Cardiac fibroblast (primary cell): ENCODE results near the gene RPS28.
A peak's percentile ranks its signal among the peaks of the same experiment; 100 is the strongest.

ENCODE experiments used
- DNase-seq, 2 donors: peaks; one replicate each; pipeline versions ENCODE4 v3.0.0 to v3.0.0-alpha.2; 2010; ENCODE audit warnings: low read depth in 2 of 2
- H3K4me3 ChIP-seq, 2 donors: replicated peaks in 1 of 2; 1 replicate in 1 of 2; 2 replicates in 1 of 2; pipeline ENCODE4 v1.5.1; 2011; ENCODE audit warnings: low read depth in 2 of 2, low read length in 2 of 2, mild to moderate bottlenecking in 2 of 2, moderate library complexity in 1 of 2
- TF ChIP-seq, protein P1 (sequence below): IDR thresholded peaks from one replicate; pipeline ENCODE4 v1.5.1; 2011; ENCODE audit warnings: low read depth, mild to moderate bottlenecking, low read length, inconsistent platforms

The RPS28 gene

GRCh38 chr19:8322638-8322997 lies 1.3 kb downstream of the RPS28 start:
- DNase-seq: no peak
- peak overlapping the region; percentile 98 to 99 for H3K4me3 ChIP-seq
- TF ChIP-seq, protein P1, sequence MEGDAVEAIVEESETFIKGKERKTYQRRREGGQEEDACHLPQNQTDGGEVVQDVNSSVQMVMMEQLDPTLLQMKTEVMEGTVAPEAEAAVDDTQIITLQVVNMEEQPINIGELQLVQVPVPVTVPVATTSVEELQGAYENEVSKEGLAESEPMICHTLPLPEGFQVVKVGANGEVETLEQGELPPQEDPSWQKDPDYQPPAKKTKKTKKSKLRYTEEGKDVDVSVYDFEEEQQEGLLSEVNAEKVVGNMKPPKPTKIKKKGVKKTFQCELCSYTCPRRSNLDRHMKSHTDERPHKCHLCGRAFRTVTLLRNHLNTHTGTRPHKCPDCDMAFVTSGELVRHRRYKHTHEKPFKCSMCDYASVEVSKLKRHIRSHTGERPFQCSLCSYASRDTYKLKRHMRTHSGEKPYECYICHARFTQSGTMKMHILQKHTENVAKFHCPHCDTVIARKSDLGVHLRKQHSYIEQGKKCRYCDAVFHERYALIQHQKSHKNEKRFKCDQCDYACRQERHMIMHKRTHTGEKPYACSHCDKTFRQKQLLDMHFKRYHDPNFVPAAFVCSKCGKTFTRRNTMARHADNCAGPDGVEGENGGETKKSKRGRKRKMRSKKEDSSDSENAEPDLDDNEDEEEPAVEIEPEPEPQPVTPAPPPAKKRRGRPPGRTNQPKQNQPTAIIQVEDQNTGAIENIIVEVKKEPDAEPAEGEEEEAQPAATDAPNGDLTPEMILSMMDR: no peak

DNA sequence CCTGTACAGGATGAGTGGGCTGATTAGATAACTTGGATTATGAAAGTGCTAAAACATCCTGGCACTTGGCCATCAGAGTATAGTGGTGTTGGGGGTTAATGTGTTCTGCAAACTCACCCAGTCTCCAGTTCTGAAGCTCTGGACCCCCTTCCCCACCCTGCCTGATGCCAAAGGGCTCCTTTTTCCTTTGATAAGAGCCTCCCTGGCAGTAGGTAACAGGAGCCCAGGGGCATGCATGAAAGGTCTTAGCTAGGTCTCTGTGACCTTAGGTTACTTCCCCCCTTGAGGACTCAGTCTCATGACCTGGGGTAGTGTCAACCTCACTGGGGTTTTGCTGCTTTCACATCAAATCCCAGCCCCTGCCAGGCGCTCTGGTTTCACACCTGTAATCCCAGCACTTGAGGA lies 2.5 kb downstream of the RPS28 start:
- DNase-seq: no peak
- TF ChIP-seq, protein P1: no peak
- H3K4me3 ChIP-seq: no peak overlapping the region

- TF ChIP-seq, protein P1: no peak
- DNase-seq: no peak
- H3K4me3 ChIP-seq: no peak overlapping the region
Measured at GRCh38 chr19:8324186-8325050, 3.1 kb downstream of the RPS28 start.

DNA sequence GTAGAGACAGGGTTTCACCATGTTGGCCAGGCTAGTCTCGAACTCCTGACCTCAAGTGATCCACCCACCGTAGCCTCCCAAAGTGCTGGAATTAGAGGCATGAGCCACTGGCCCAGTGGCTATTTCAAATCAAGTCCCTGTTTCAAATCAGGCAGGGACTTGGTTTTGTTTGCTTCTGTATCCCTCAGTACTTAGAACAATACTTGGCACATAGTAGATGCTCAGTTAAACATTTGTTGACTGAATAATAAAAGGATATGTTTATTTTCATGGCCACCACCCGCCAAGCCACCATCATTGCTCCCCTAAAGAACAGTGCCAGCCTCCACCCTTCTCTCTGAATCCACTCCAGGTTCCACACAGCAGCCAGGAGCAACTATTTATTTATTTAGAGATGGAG lies 4.2 kb downstream of the RPS28 start:
- no peak for DNase-seq
- no peak overlapping the region for H3K4me3 ChIP-seq
- TF ChIP-seq, protein P1: no peak

- DNase-seq: no peak
- no peak overlapping the region for H3K4me3 ChIP-seq
- TF ChIP-seq, protein P1: no peak
Measured at GRCh38 chr19:8329996-8330395, 8.7 kb downstream of the RPS28 start.

- DNase-seq: no peak
- no peak overlapping the region for H3K4me3 ChIP-seq
- TF ChIP-seq, protein P1: no peak
Measured at GRCh38 chr19:8331263-8331845, 10.1 kb downstream of the RPS28 start.
